Testis (tissue), 2 donors: ENCODE data around the gene OSCP1.

Experiments used
- POLR2A ChIP-seq: fragments of 450-650 bp; IDR thresholded peaks from one replicate; pipeline ENCODE4 v1.6.1; 2017; ENCODE audit warnings: antibody characterized with exemption, mild to moderate bottlenecking, moderate library complexity
- TF ChIP-seq, protein P1 (sequence below), 3 experiments: fragments of 450-650 bp in 2 of 3; fragments of 200-600 bp in 1 of 3; sonication (generic) in 1 of 3; IDR thresholded peaks; one replicate each; pipeline ENCODE4 v1.5.1; 2016 to 2019; ENCODE audit warnings: antibody characterized with exemption in 3 of 3, mild to moderate bottlenecking in 2 of 3, moderate library complexity in 1 of 3

DNA sequence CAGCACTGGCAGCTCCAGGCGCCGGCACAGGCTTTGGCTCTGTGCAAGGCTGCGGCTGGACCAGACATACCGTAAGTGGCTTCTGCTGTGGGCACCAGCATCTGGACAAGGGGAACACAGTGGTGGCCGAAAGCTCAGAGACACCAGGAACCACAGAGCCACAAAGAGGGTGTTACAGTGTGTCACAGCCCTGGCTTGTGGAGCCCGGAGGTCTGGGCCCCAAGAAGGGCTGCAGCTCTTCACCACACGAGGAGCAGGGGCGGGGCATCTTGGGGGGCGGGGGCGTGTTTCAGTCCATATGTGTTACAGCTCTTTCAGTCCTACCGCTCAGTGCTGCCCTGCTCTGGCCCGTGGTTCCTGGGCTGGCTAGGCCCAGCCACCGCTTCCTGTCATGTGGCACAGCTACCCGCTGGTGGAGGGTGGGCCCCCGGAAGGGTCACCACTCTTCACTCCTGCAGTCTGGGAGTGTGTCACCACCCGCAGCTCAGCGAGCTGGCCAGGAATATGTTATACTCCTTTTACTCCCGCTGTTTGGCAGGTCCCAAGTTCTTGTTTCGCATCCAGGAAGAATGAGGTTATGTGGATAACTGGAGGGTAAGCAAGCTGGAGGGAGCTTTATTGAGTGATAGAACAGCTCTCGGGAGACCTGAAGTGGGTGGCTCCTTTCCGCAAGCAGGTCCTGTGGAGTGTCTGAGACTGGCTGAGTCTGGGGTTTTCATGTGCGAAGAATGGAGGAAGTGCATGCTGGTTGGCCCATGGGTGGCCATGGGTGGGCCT lies 49.2 kb downstream of the OSCP1 start:
- TF ChIP-seq, protein P1, sequence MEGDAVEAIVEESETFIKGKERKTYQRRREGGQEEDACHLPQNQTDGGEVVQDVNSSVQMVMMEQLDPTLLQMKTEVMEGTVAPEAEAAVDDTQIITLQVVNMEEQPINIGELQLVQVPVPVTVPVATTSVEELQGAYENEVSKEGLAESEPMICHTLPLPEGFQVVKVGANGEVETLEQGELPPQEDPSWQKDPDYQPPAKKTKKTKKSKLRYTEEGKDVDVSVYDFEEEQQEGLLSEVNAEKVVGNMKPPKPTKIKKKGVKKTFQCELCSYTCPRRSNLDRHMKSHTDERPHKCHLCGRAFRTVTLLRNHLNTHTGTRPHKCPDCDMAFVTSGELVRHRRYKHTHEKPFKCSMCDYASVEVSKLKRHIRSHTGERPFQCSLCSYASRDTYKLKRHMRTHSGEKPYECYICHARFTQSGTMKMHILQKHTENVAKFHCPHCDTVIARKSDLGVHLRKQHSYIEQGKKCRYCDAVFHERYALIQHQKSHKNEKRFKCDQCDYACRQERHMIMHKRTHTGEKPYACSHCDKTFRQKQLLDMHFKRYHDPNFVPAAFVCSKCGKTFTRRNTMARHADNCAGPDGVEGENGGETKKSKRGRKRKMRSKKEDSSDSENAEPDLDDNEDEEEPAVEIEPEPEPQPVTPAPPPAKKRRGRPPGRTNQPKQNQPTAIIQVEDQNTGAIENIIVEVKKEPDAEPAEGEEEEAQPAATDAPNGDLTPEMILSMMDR (IDR thresholded peaks at IDR 0.05): no peak
- TF ChIP-seq POLR2A: no peak
